Central memory CD8-positive, alpha-beta T cell (primary cell): Measurements from ENCODE around the gene GNB4.
A peak's percentile ranks its signal among the peaks of the same experiment; 100 is the strongest.

ENCODE experiments used
- ATAC-seq: fragments of 150-1000 bp; cut with Tn5 transposase; replicated peaks from 2 replicates; pipeline ENCODE4 v1.10.0; 2022; ENCODE audit warnings: mild to moderate bottlenecking, moderate FRiP score, moderate number of reproducible peaks; ENCODE audit not compliant: poor library complexity, severe bottlenecking; ENCODE audit errors: extremely low read depth
- DNase-seq, 2 donors: peaks; one replicate each; pipeline ENCODE4 v3.0.0; 2021; ENCODE audit warnings: low spot score in 2 of 2
- H3K27ac Mint-ChIP-seq: one replicate; pipeline ENCODE4 v1.8.0; 2022; ENCODE audit warnings: low read depth, mild to moderate bottlenecking, moderate library complexity, mixed read lengths
- H3K27me3 Mint-ChIP-seq: one replicate; pipeline ENCODE4 v1.8.0; 2022; ENCODE audit warnings: mixed read lengths
- H3K36me3 Mint-ChIP-seq: one replicate; pipeline ENCODE4 v1.8.0; 2022; ENCODE audit warnings: mild to moderate bottlenecking, moderate library complexity, mixed read lengths; ENCODE audit not compliant: insufficient read depth
- H3K4me1 Mint-ChIP-seq: one replicate; pipeline ENCODE4 v1.8.0; 2022; ENCODE audit warnings: mixed read lengths
- H3K4me3 Mint-ChIP-seq: one replicate; pipeline ENCODE4 v1.8.0; 2022; ENCODE audit warnings: mild to moderate bottlenecking, moderate library complexity, mixed read lengths
- H3K9me3 Mint-ChIP-seq: one replicate; pipeline ENCODE4 v1.8.0; 2022; ENCODE audit warnings: mixed read lengths

GNB4 gene

DNA sequence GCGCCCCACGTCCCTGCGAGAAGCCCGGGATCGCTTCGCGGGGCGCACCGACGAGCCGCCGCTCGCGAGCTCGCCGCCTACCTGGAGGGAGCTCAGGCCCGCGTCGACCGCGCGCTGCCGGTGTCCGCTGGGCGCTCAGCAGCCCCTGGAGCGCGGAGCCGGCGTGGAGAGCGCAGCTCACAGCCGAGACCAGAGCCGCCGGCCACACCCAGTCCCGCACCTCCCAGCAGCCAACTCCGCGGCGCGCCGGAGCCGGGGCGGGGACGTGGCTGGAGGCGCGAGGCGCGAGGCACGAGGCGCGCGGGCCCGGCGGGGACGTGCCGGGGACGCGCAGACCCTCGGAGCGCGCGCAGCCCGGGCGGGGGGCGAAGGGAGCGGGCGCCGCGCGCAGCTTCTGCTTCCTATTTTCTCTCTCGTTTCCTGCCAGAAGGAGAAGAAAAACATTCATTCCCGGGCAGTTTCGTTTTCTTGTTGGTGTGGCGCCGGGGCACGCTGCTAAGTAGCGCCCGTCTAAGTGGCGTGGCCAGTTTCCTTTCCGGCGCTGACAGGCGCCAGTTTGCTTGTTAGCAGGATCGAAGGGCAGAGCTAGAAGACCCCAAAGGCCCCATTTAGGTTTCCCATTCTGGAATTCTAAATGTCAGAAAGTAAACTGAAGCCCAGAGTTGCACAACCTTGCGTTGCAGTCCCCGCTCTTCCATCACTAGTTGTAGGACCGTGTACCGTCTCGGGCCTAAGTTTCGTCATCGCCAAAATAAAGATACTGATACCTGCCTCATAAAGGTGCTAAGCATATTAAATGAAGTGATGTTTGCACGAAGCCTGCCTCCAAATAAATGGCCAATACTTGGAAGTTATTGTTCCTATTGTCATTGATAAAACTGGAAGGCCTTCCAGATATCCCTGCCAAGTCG is at the start of gene GNB4:
Gene GNB4, minus strand, starts transcription at position 206 of the 911 bp plus-strand sequence. CDS start 25,270 bp downstream, outside the sequence.
- H3K4me3 Mint-ChIP-seq = peak within 1 kb of the TSS; percentile 85
- H3K36me3 Mint-ChIP-seq = peaks cover 2% of the 10 kb centered on the region
- peak; percentile 73 for ATAC-seq
- H3K27me3 Mint-ChIP-seq = peaks cover 67% of the 10 kb centered on the region
- peak; percentile 16 for DNase-seq
- H3K9me3 Mint-ChIP-seq = no peaks in the 10 kb centered on the region
- H3K27ac Mint-ChIP-seq = peak within 1 kb of the TSS; percentile 20
- H3K4me1 Mint-ChIP-seq = peaks cover 18% of the 10 kb centered on the region

DNA sequence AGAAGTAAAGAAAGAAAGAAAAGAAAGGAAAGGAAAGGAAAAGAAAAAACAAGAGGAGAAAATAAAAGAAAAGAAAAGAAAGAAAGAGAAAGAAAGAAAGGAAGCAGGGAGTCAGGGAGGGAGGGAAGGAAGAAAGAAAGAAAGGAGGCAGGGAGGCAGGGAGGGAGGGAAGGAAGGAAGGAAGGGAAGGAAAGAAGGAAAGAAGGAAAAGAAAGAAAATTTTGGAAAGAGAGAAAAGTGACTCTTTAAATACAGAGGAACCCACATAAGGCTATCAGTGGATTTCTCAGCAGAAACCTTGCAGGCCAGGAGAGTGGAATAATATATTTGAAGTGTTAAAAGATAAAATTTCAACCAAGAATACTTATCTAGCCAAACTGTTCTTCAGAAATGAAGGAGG is 44.2 kb upstream of the GNB4 start:
- no peak for DNase-seq
- Mint-ChIP-seq H3K4me3 (no peak overlapping the region), H3K9me3 (peaks cover 48% of the 10 kb centered on the region)

DNA sequence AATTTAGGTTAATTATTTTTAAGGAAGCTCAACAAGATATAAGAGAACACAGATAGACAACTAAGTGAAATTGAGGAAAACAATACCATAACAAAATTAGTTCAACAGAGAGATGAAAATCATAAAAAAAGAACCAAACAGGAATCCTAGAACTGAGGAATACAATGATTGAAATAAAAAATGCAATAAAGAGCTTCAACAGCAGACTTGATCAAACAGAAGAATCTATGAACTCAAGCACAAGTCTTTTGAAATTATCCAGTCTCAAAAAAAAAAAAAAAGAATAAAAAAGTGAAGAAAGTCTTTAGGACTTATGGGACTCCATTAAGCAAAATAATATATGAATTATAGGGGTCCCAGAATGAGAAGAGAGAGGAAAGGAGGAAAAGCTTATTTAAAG is 42.0 kb upstream of the GNB4 start:
- H3K4me3 Mint-ChIP-seq = no peak overlapping the region
- peaks cover 1% of the 10 kb centered on the region for H3K36me3 Mint-ChIP-seq
- no peak overlapping the region for H3K27ac Mint-ChIP-seq
- H3K4me1 Mint-ChIP-seq = no peaks in the 10 kb centered on the region
- ATAC-seq = no peak
- DNase-seq = no peak
- H3K27me3 Mint-ChIP-seq = peaks cover 26% of the 10 kb centered on the region
- peaks cover 54% of the 10 kb centered on the region for H3K9me3 Mint-ChIP-seq

More for the DNA sequence above, 44.2 kb upstream of the GNB4 start:
- peaks cover 1% of the 10 kb centered on the region for H3K36me3 Mint-ChIP-seq
- ATAC-seq = no peak
- H3K27me3 Mint-ChIP-seq = peaks cover 18% of the 10 kb centered on the region
- no peak overlapping the region for H3K27ac Mint-ChIP-seq
- no peaks in the 10 kb centered on the region for H3K4me1 Mint-ChIP-seq

DNA sequence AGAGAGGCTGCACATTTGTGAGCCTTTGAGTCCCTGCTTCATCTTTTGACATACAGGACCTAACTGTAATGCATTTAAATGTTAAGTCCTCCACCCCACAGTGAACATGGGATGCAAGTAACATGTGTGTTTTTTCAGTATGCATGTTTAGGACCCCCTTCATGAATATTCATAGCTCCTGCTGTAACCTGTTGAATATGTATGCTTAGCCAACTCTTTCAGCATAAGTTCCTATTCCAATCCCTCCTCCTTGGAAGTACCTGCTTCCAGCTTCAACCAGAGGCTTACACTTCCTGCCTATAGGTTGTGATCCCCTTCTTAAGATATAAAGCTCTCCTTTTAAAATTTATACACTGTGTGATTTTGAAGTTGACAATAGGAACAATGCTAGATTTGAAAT is 36.9 kb upstream of the GNB4 start:
- Mint-ChIP-seq H3K27me3 (peaks cover 17% of the 10 kb centered on the region), H3K4me1 (no peaks in the 10 kb centered on the region), H3K9me3 (peaks cover 22% of the 10 kb centered on the region), H3K4me3 (no peak overlapping the region), H3K36me3 (no peaks in the 10 kb centered on the region), H3K27ac (no peak overlapping the region)
- DNase-seq (no peak), ATAC-seq (no peak)

DNA sequence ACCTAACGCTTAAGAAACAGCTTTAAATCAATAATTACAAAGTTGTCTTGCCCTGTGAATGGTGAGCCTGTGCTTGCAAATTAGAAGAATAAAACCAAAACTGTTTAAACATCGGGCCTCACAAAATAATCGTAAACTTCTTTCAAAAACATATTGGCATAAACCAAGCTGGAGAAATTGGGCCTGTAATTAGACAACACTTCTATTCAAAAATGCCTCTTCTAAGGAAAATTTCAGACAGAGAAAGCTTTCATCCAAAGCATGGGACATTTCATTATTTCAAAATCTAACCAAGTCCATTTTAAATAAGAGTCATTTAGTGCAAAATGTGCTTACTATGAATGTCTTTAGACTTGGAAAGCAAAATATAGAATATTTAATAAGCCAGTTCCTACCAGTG is 35.5 kb upstream of the GNB4 start:
- Mint-ChIP-seq H3K9me3 (peaks cover 16% of the 10 kb centered on the region), H3K27ac (no peak overlapping the region), H3K4me3 (no peak overlapping the region), H3K36me3 (no peaks in the 10 kb centered on the region), H3K4me1 (no peaks in the 10 kb centered on the region), H3K27me3 (peaks cover 12% of the 10 kb centered on the region)
- no peak for ATAC-seq
- no peak for DNase-seq

DNA sequence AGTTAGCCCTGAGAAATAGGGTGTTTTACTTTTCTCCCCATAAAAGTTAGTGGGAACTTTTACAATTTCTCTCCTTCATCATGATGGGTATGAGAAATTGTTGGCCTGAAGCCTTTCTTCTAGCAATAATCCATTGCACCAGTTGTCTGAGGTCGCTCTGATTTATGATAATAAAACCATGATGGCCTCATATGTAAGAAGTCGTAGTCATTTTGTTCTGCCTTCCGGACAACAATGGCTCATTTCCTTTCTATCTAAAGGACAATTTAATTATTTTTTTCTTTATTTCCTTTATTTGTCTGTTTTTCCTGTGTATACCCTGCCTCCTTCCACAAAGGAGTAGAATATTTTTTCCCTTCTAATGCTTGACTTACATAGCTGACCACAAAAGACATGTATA is 31.6 kb upstream of the GNB4 start:
- DNase-seq = no peak
- ATAC-seq = no peak
- Mint-ChIP-seq H3K4me3 (no peak overlapping the region), H3K4me1 (no peaks in the 10 kb centered on the region), H3K36me3 (no peaks in the 10 kb centered on the region), H3K27ac (no peak overlapping the region), H3K27me3 (no peaks in the 10 kb centered on the region), H3K9me3 (no peaks in the 10 kb centered on the region)

DNA sequence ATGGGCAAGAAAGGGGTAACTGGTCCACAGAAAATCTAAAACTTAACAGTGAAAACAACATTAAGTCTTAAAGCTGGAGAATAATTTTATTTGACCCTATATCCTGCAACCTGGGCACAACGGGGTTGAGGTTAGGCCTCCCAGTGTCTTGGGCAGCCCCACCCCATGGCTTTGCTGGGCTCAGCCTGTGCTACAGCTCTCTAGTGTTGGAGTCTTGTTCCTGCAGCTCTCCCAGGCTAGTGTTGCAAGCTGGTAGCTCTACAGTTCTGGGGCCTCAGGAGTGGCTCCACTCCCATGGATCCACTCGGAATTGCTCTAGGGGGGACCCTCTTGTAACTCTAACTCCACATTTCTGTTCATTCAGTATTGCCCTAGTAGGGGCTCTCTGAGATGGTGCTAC is 24.9 kb upstream of the GNB4 start:
- H3K27ac Mint-ChIP-seq = no peak overlapping the region
- ATAC-seq = no peak
- H3K4me3 Mint-ChIP-seq = no peak overlapping the region
- no peaks in the 10 kb centered on the region for H3K4me1 Mint-ChIP-seq
- no peaks in the 10 kb centered on the region for H3K9me3 Mint-ChIP-seq
- no peaks in the 10 kb centered on the region for H3K27me3 Mint-ChIP-seq
- no peak for DNase-seq
- no peaks in the 10 kb centered on the region for H3K36me3 Mint-ChIP-seq

DNA sequence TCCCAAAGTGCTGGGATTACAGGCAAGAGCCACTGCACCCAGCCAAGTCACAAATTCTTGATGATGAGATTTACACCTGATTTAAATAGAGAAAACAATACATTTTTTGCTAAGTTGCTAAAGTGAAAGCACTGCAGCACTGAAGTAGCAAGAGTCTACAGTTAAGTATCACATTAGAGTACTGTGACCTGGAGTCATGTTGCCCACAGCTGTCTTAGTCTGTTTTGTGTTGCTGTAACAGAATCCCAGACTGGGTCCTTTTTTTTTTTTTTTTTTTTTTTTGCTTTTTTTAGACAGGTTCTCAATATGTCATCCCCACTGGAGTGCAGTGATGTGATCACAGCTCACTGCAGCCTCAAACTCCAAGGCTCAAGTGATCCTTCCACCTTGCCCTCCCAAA is 23.2 kb upstream of the GNB4 start:
- no peaks in the 10 kb centered on the region for H3K4me1 Mint-ChIP-seq
- H3K9me3 Mint-ChIP-seq = no peaks in the 10 kb centered on the region
- no peaks in the 10 kb centered on the region for H3K36me3 Mint-ChIP-seq
- DNase-seq = no peak
- H3K4me3 Mint-ChIP-seq = no peak overlapping the region
- H3K27me3 Mint-ChIP-seq = no peaks in the 10 kb centered on the region
- no peak overlapping the region for H3K27ac Mint-ChIP-seq
- ATAC-seq = no peak

DNA sequence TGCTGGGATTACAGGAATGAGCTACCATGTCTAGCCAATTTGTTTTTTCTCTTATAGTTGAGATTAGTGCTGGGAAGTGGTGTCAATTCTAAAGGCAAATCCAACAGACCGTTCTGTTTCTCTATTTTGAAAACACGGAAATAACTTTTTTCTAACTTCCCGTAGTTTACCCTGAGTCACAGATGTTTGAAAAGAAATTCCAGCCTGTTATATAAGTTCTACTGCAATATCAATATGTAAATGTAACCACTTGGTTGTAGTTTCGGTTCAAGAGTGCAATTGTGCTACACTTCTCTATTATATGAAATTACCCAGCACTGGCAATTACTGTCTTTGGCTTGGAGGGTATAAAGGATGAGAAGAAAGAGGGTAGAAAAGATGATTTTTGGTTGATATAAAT is 22.3 kb upstream of the GNB4 start:
- ATAC-seq (no peak), DNase-seq (no peak)
- H3K36me3 Mint-ChIP-seq = no peaks in the 10 kb centered on the region
- no peaks in the 10 kb centered on the region for H3K4me1 Mint-ChIP-seq
- H3K27ac Mint-ChIP-seq = no peak overlapping the region
- no peaks in the 10 kb centered on the region for H3K9me3 Mint-ChIP-seq
- no peak overlapping the region for H3K4me3 Mint-ChIP-seq
- no peaks in the 10 kb centered on the region for H3K27me3 Mint-ChIP-seq

DNA sequence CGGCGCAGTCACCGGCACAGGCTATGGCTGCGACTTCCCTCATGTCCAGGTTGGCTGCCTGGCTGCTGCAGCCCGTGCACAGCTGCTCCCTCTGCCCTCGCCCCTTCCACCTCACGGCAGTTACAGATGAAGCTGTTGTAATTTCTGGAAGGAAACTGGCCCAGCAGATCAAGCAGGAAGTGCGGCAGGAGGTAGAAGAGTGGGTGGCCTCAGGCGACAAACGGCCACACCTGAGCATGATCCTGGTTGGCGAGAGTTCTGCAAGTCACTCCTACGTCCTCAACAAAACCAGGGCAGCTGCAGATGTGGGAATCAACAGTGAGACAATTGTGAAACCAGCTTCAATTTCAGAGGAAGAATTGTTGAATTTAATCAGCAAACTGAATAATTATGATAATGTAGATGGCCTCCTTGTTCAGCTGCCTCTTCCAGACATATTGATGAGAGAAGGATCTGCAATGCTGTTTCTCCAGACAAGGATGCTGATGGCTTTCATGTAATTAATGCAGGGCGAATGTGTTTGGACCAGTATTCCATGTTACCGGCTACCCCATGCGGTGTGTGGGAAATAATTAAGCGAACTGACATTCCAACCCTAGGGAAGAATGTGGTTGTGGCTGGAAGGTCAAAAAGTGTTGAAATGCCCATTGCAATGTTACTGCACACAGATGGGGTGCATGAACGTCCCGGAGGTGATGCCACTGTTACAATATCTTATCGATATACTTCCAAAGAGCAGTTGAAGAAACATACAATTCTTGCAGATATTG is 13.2 kb upstream of the GNB4 start:
- peak overlapping the region; percentile 21 for H3K4me3 Mint-ChIP-seq
- no peak overlapping the region for H3K27ac Mint-ChIP-seq
- H3K4me1 Mint-ChIP-seq = peaks cover 10% of the 10 kb centered on the region
- DNase-seq (no peak), ATAC-seq (peak; percentile 43)
- H3K27me3 Mint-ChIP-seq = peaks cover 19% of the 10 kb centered on the region
- H3K36me3 Mint-ChIP-seq = no peaks in the 10 kb centered on the region
- no peaks in the 10 kb centered on the region for H3K9me3 Mint-ChIP-seq

DNA sequence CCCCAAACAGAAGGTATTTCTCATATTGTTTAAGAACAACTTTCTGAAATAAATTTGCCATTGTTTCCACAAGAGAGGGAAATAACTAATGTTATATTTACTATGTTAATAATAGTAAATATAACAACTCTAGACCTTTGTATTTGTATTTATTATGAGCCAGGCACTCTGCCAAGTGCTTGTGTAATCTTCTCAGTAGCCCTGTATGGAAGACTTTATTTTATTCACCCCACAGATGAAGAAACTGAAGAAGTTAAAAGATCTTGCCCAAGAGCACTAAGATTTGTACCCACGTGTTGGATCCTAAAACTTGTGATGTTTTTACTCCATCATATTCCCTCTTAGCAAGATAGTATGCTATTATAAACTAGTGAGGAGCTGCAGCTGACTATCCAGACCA is 12.0 kb upstream of the GNB4 start:
- Mint-ChIP-seq H3K27ac (no peak overlapping the region), H3K9me3 (no peaks in the 10 kb centered on the region), H3K27me3 (peaks cover 19% of the 10 kb centered on the region), H3K36me3 (no peaks in the 10 kb centered on the region), H3K4me1 (peaks cover 10% of the 10 kb centered on the region), H3K4me3 (no peak overlapping the region)
- no peak for ATAC-seq
- DNase-seq = no peak

DNA sequence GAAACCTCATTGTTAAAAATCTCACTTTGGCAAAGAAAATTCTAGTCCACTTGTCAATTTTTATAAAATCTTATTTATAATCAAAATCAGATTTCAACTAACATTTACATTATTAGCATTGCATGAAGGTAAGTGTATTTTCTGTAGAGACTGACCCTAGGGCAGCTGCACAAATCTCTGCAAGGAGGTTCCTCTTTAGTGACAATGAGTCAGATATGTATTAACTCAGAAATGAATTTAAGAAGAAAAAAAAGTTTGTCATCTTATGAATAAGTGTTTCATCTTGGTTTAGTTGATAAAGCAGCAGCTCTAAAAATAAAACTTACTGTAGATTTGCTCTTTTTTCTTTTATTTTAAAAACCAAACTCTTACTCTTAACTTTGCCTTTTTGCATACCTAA is 9.0 kb upstream of the GNB4 start:
- DNase-seq = no peak
- no peaks in the 10 kb centered on the region for H3K9me3 Mint-ChIP-seq
- peaks cover 33% of the 10 kb centered on the region for H3K27me3 Mint-ChIP-seq
- H3K27ac Mint-ChIP-seq = no peak overlapping the region
- peaks cover 10% of the 10 kb centered on the region for H3K4me1 Mint-ChIP-seq
- no peaks in the 10 kb centered on the region for H3K36me3 Mint-ChIP-seq
- ATAC-seq = no peak
- no peak overlapping the region for H3K4me3 Mint-ChIP-seq

DNA sequence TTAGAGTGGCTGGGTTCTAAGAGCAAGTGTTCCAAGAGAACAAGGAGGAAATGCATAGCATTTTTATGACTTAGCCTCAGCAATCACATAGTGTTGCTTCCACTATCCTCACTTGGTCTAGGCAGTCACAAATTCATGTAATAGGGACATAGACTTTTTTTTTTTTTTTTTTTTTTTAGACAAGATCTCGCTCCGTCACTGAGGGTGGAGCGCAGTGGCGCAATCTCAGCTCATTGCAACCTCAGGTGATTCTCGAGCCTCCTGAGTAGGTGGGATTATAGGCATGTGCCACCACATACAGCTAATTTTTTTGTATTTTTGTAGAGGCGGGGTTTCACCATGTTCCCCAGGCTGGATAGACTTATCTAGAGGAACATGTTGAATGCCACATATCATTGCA is 4.7 kb upstream of the GNB4 start:
- no peak overlapping the region for H3K4me3 Mint-ChIP-seq
- H3K4me1 Mint-ChIP-seq = peaks cover 9% of the 10 kb centered on the region
- H3K27me3 Mint-ChIP-seq = peaks cover 38% of the 10 kb centered on the region
- ATAC-seq = no peak
- no peaks in the 10 kb centered on the region for H3K36me3 Mint-ChIP-seq
- DNase-seq = no peak
- no peak overlapping the region for H3K27ac Mint-ChIP-seq
- no peaks in the 10 kb centered on the region for H3K9me3 Mint-ChIP-seq
